Measurements from ENCODE around the gene IMP4. TPM values are rescaled to one million over a fixed set of nuclear protein-coding genes. Genes with fewer than 3 reads are reported as not detected.

IMP4 gene
- total and polyA plus RNA-seq, 2 of the 8 experiments (the other 6 are each of a cell fraction or from before 2014, with no cell fraction given): 96.8 to 194 TPM

DNA sequence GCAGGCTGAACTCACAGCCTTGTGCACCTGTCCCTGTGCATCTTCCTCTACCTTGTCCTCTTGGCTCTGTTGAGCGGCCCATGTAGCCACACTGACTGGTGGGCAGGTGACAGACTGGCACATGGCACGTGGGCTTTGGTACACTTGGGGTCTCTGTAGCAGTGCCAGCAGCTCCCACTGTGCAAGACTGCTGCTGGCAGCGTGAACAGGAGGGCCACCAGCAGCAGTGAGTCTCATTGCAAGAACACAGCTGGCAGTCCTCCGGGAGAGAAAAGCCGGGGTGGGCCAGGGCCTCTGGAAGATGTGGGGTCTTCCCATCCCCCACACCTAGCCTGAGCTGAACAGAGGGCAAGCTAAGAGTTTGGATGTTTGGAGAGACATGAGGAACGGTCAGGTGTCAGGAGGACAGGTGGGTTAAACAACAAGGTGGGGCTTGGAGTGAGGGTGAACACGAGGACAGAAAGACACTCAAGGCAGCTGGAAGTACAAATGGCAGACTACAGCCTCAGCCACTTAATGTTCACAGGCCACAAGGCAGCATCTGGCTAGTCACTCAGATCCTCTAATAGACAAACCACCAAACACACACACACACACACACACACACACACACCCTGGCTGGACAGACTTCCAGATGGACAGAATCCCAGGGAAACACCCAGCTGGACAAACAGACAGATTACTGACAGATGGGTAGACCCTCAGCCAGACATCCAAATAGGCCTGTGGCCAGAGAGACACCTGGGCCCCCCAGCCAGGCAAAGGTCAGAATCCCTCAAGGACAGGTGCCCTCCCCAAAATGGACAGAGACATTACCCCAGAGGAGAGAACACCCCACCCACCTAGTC, 10.8 kb downstream of the IMP4 start:
- H3K14ac ChIP-seq (ENCODE audit: insufficient read length): no peak overlapping the region
- no peak overlapping the region for H3K4me2 ChIP-seq (ENCODE audit: insufficient read depth in 1 of 2, low read depth in 2 of 2, low read length in 2 of 2)
- no peak overlapping the region for H4K5ac ChIP-seq (ENCODE audit: insufficient read length, low read depth, low read length)
- H3K4me1 ChIP-seq (replicated peaks in 1 of 4; ENCODE audit: control insufficient read depth in 3 of 4, insufficient read depth in 4 of 4, low read length in 3 of 4): no peaks in the 10 kb centered on the region
- WGBS, 2 experiments (ENCODE audit: extremely low coverage in 1 of 2, insufficient coverage in 1 of 2, insufficient read length in 1 of 2, insufficient replicate concordance in 2 of 2, low coverage in 1 of 2, low lambda C conversion rate in 2 of 2, missing lambda C conversion rate in 1 of 2): 88% methylated on average over 7 of the region's 7 CpGs; no CpG with 5 or more reads in 1 of the 2 experiments
- H3K23me2 ChIP-seq (ENCODE audit: low read depth, low read length): peaks cover 4% of the 10 kb centered on the region; the same call in 1 of the 2 replicates
- H2BK12ac ChIP-seq (ENCODE audit: low read depth, low read length): 0 out of 2 replicates have a peak overlapping the region, but pooled peaks have one; percentile 27
- H2BK120ac ChIP-seq (replicated peaks; ENCODE audit: low read depth, low read length): no peak overlapping the region
- no peaks in the 10 kb centered on the region for H3K79me2 ChIP-seq (ENCODE audit: control insufficient read depth in 1 of 2, insufficient read depth in 2 of 2, low read length in 2 of 2)
- H3K9me3 ChIP-seq (ENCODE audit: insufficient read depth in 2 of 2, low read depth in 1 of 2, low read length in 1 of 2): no peaks in the 10 kb centered on the region
- H3K9ac ChIP-seq (replicated peaks in 1 of 4; ENCODE audit: extremely low read depth in 1 of 4, low read depth in 3 of 4, low read length in 3 of 4): no peak overlapping the region
- H3K4ac ChIP-seq (replicated peaks; ENCODE audit: insufficient read length, low read depth, low read length): no peak overlapping the region
- no peak overlapping the region for H3K56ac ChIP-seq (replicated peaks; ENCODE audit: insufficient read length, low read depth, low read length)
- no peak overlapping the region for H2AFZ ChIP-seq (ENCODE audit: low read length)
- H4K20me1 ChIP-seq (replicated peaks in 1 of 2; ENCODE audit: control insufficient read depth in 1 of 2, insufficient read depth in 2 of 2, low read length in 2 of 2): peaks cover 0 to 3% of the 10 kb centered on the region in 2 experiments
- no peak overlapping the region for H3K27ac ChIP-seq (ENCODE audit: low read depth, low read length)
- ChIA-PET CTCF (ENCODE audit: partially characterized antibody) (interaction anchor here (0.7 to 4.7 kb wide), 5 partner anchors 10 to 23 kb away, joined by 3 to 28 read pairs (median 5); partner anchors contain the start of gene IMP4), POLR2A (ENCODE audit: partially characterized antibody) (interaction anchor here (1.1 to 8.7 kb wide), 3 partner anchors 11 to 20 kb away, joined by 3 to 72 read pairs (median 5); partner anchors contain the start of gene IMP4)
- no peak overlapping the region for H2BK15ac ChIP-seq (ENCODE audit: low read length)
- H3K23ac ChIP-seq (ENCODE audit: insufficient read length): no peak overlapping the region
- H3K79me1 ChIP-seq (ENCODE audit: low read depth, low read length): no peaks in the 10 kb centered on the region
- TF ChIP-seq KDM1A (IDR thresholded peaks at IDR 0.05; ENCODE audit: borderline replicate concordance, low read length) (no peak), YY1 (IDR thresholded peaks at IDR 0.05; ENCODE audit: low read depth, low read length) (no peak), SIX5 (IDR thresholded peaks at IDR 0.05; ENCODE audit: low read depth, low read length) (no peak), KDM4A (IDR thresholded peaks at IDR 0.05; ENCODE audit: low read depth, low read length, severe bottlenecking) (no peak), CBX5 (IDR thresholded peaks at IDR 0.05; ENCODE audit: low read depth, low read length) (no peak), HDAC6 (IDR thresholded peaks at IDR 0.05; ENCODE audit: low read depth, low read length) (no peak), SAP30 (IDR thresholded peaks at IDR 0.05; ENCODE audit: insufficient read depth, insufficient replicate concordance, low read length) (no peak)
- FAIRE-seq (no peak), DNase-seq (ENCODE audit: low read depth in 1 of 2, low spot score in 2 of 2) (peak in 1 of 2 experiments; percentile 43)
- no peak overlapping the region for H2BK5ac ChIP-seq (ENCODE audit: low read depth, low read length)
- H3K36me3 ChIP-seq (ENCODE audit: control insufficient read depth in 2 of 4, insufficient read depth in 4 of 4, low read length in 3 of 4): peaks cover 0 to under 1% (median 0%) of the 10 kb centered on the region in 4 experiments; a peak in 1 of 8 replicates
- 0 out of 2 replicates have a peak overlapping the region, but pooled peaks have one; percentile 15 for H2AK5ac ChIP-seq (ENCODE audit: low read depth, low read length)
- H2BK20ac ChIP-seq (ENCODE audit: low read length): no peak overlapping the region
- no peak overlapping the region for H3K18ac ChIP-seq (ENCODE audit: extremely low read depth, low read length)
- H4K8ac ChIP-seq (ENCODE audit: extremely low read depth, insufficient read depth, low read length): no peak overlapping the region
- peaks cover 15 to 40% (median 26%) of the 10 kb centered on the region in 4 experiments; a peak in 6 of 7 replicates for H3K27me3 ChIP-seq (replicated peaks in 1 of 4; ENCODE audit: control insufficient read depth in 3 of 4, extremely low read depth in 1 of 4, insufficient read depth in 3 of 4, low read length in 3 of 4)
- H3K4me3 ChIP-seq (ENCODE audit: extremely low read depth in 1 of 4, insufficient read depth in 2 of 4, low read depth in 3 of 4, low read length in 4 of 4): no peak overlapping the region
- H4K91ac ChIP-seq (replicated peaks; ENCODE audit: insufficient read length, low read length): no peak overlapping the region

Measured in H1 (cell line).